ENCODE data around the gene FNTB. TPM values are rescaled to one million over a fixed set of nuclear protein-coding genes. Genes with fewer than 3 reads are reported as not detected.
A peak's percentile ranks its signal among the peaks of the same experiment; 100 is the strongest.

Gene FNTB
- total and polyA plus RNA-seq, 2 of the 13 experiments (the other 11 are each of a cell fraction or from before 2014, with no cell fraction given) = 23.6 to 28.5 TPM

DNA sequence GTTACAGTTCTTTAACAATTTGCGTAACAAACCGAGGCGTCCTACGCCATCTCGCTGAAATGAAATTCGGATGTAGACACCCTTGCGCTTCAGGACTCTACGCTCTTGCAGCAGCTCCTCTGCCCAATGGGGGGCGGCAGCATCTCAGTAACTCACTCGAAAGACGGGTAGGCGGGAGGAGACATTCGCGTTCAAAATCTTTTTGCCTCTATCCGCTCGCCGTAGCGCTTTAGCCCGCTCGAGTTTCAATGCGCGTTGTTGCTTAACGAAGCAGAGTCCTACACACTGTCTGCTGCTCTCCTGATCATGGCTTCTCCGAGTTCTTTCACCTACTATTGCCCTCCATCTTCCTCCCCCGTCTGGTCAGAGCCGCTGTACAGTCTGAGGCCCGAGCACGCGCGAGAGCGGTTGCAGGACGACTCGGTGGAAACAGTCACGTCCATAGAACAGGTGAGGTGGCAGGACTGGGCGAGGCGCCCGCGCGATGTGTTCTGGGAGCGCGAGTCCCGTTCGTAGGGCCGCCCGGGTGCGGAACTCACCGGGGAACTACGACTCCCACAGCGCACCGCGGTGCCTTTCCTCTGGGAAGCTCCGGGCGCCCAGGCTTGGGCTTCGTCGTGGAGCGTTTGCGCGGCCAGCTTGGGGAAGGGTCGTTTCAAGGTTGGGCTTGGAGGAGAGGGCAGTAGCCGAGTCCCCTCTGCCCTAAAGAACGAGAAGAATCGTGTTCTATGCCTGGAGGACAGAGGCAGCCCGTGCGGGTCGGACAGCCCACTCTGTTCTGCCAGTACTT, at the start of gene FNTB (continued):
- TF ChIP-seq ZNF383 (CRISPR knock-in tag; IDR thresholded peaks at IDR 0.05; ENCODE audit: borderline replicate concordance) (peak; percentile 64; the same call in 1 of the 2 replicates), ZNF180 (CRISPR knock-in tag; IDR thresholded peaks at IDR 0.05; ENCODE audit: borderline replicate concordance, low read depth) (no peak), IRF2 (CRISPR knock-in tag; IDR thresholded peaks at IDR 0.05) (peak; percentile 77; the same call in 1 of the 2 replicates), PHF8 (CRISPR knock-in tag; IDR thresholded peaks at IDR 0.05) (peak; percentile 91), ZNF552 (CRISPR knock-in tag; IDR thresholded peaks at IDR 0.05; ENCODE audit: borderline replicate concordance) (no peak; the same call in 1 of the 2 replicates), KMT2A (CRISPR knock-in tag; IDR thresholded peaks at IDR 0.05) (peak; percentile 86), HOXA3 (CRISPR knock-in tag; IDR thresholded peaks at IDR 0.05) (peak; percentile 74; the same call in 1 of the 2 replicates), TBP (CRISPR knock-in tag; IDR thresholded peaks at IDR 0.05) (no peak), ZKSCAN5 (CRISPR knock-in tag; IDR thresholded peaks at IDR 0.05) (no peak), TSC22D2 (CRISPR knock-in tag; IDR thresholded peaks at IDR 0.05; ENCODE audit: borderline replicate concordance) (peak; percentile 50; the same call in 1 of the 2 replicates), NR2F6 (IDR thresholded peaks at IDR 0.05) (0 out of 2 replicates have a peak, but pooled peaks have one; percentile 8), NR2F6 (CRISPR knock-in tag; IDR thresholded peaks at IDR 0.05) (peak; percentile 32; the same call in 1 of the 2 replicates), ZFY (CRISPR knock-in tag; IDR thresholded peaks at IDR 0.05) (peak; percentile 78; the same call in 1 of the 2 replicates), NCOA2 (CRISPR knock-in tag; IDR thresholded peaks at IDR 0.05) (0 out of 2 replicates have a peak, but pooled peaks have one; percentile 18), MEIS2 (CRISPR knock-in tag; IDR thresholded peaks at IDR 0.05) (no peak; the same call in 1 of the 2 replicates), NR2F1 (CRISPR knock-in tag; IDR thresholded peaks at IDR 0.05) (no peak), ZNF282 (IDR thresholded peaks at IDR 0.05; ENCODE audit: partially characterized antibody) (no peak), ZNF549 (CRISPR knock-in tag; IDR thresholded peaks at IDR 0.05) (0 out of 2 replicates have a peak, but pooled peaks have one; percentile 30), ZFP37 (CRISPR knock-in tag; IDR thresholded peaks at IDR 0.05; ENCODE audit: borderline replicate concordance) (no peak)
- TF ChIP-seq, protein P1, sequence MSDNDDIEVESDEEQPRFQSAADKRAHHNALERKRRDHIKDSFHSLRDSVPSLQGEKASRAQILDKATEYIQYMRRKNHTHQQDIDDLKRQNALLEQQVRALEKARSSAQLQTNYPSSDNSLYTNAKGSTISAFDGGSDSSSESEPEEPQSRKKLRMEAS (IDR thresholded peaks at IDR 0.05) = peak; percentile 86
- TF ChIP-seq, protein P2, sequence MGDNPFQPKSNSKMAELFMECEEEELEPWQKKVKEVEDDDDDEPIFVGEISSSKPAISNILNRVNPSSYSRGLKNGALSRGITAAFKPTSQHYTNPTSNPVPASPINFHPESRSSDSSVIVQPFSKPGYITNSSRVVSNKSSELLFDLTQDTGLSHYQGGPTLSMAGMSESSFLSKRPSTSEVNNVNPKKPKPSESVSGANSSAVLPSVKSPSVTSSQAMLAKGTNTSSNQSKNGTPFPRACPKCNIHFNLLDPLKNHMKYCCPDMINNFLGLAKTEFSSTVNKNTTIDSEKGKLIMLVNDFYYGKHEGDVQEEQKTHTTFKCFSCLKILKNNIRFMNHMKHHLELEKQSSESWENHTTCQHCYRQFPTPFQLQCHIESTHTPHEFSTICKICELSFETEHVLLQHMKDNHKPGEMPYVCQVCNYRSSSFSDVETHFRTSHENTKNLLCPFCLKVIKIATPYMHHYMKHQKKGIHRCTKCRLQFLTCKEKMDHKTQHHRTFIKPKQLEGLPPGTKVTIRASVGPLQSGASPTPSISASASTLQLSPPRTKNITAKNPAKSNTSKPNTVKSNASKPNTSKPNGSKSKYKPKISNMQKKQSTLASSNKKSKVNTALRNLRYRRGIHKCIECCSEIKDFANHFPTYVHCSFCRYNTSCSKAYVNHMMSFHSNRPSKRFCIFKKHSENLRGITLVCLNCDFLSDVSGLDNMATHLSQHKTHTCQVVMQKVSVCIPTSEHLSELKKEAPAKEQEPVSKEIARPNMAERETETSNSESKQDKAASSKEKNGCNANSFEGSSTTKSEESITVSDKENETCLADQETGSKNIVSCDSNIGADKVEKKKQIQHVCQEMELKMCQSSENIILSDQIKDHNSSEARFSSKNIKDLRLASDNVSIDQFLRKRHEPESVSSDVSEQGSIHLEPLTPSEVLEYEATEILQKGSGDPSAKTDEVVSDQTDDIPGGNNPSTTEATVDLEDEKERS (CRISPR knock-in tag; IDR thresholded peaks at IDR 0.05) = peak; percentile 97; the same call in 1 of the 2 replicates
- TF ChIP-seq, protein P3, sequence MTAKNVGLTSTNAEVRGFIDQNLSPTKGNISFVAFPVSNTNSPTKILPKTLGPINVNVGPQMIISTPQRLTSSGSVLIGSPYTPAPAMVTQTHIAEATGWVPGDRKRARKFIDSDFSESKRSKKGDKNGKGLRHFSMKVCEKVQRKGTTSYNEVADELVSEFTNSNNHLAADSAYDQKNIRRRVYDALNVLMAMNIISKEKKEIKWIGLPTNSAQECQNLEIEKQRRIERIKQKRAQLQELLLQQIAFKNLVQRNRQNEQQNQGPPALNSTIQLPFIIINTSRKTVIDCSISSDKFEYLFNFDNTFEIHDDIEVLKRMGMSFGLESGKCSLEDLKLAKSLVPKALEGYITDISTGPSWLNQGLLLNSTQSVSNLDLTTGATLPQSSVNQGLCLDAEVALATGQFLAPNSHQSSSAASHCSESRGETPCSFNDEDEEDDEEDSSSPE (CRISPR knock-in tag; IDR thresholded peaks at IDR 0.05) = peak; percentile 92
- TF ChIP-seq, protein P4, sequence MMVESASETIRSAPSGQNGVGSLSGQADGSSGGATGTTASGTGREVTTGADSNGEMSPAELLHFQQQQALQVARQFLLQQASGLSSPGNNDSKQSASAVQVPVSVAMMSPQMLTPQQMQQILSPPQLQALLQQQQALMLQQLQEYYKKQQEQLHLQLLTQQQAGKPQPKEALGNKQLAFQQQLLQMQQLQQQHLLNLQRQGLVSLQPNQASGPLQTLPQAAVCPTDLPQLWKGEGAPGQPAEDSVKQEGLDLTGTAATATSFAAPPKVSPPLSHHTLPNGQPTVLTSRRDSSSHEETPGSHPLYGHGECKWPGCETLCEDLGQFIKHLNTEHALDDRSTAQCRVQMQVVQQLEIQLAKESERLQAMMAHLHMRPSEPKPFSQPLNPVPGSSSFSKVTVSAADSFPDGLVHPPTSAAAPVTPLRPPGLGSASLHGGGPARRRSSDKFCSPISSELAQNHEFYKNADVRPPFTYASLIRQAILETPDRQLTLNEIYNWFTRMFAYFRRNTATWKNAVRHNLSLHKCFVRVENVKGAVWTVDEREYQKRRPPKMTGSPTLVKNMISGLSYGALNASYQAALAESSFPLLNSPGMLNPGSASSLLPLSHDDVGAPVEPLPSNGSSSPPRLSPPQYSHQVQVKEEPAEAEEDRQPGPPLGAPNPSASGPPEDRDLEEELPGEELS (CRISPR knock-in tag; IDR thresholded peaks at IDR 0.05) = no peak; the same call in 1 of the 2 replicates
